Muscle of arm (tissue), 12 donors: ENCODE data around the gene ARPP19. TPM values are rescaled to one million over a fixed set of nuclear protein-coding genes. Genes with fewer than 3 reads are reported as not detected.
"Not testable (repeated sequence)": the region's sequence is repeated elsewhere in the genome, so short reads cannot be mapped to it uniquely, and the experiment has no call there.

Source experiments
- DNase-seq: peaks from one replicate; pipeline ENCODE4 v3.0.0-alpha.2; 2013
- polyA plus RNA-seq, 12 donors: library from polyadenylated mRNA; unstranded; fragments of 120-200 nt; gene quantifications; one replicate each; pipeline ENCODE4 v1.2.1, GENCODE V29; 2013; ENCODE audit not compliant: insufficient read length in 12 of 12

ARPP19 gene
- polyA plus RNA-seq, 12 donors: 68.4 to 90.4 (median 80.1) TPM; not detected in 1

GRCh38 chr15:52518487-52519371 lies 50.1 kb downstream of the ARPP19 start:
- DNase-seq: no peak

- DNase-seq: no peak
Observed at GRCh38 chr15:52517014-52517413, 51.8 kb downstream of the ARPP19 start.

- DNase-seq: no peak
Observed at GRCh38 chr15:52515343-52515742, 53.5 kb downstream of the ARPP19 start.

GRCh38 chr15:52514482-52514881 lies 54.3 kb downstream of the ARPP19 start:
- no peak for DNase-seq

GRCh38 chr15:52512869-52513268 lies 56.0 kb downstream of the ARPP19 start:
- DNase-seq: not testable (repeated sequence)

GRCh38 chr15:52511084-52511483 lies 57.7 kb downstream of the ARPP19 start:
- no peak for DNase-seq

GRCh38 chr15:52509500-52510245 lies 59.2 kb downstream of the ARPP19 start:
- DNase-seq: no peak

- no peak for DNase-seq
Observed at GRCh38 chr15:52506549-52506948, 62.3 kb downstream of the ARPP19 start.

- no peak for DNase-seq
Observed at GRCh38 chr15:52505151-52505550, 63.7 kb downstream of the ARPP19 start.

GRCh38 chr15:52503788-52504496 lies 64.9 kb downstream of the ARPP19 start:
- no peak for DNase-seq

- DNase-seq: no peak
Observed at GRCh38 chr15:52502608-52503007, 66.2 kb downstream of the ARPP19 start.

- DNase-seq: no peak
Observed at GRCh38 chr15:52499506-52499905, 69.3 kb downstream of the ARPP19 start.

GRCh38 chr15:52498706-52499105 lies 70.1 kb downstream of the ARPP19 start:
- DNase-seq: no peak

Other genes starting within 250 kb of the ARPP19 start
- gene MYO5A, start 40.1 kb downstream of the ARPP19 start, polyA plus RNA-seq: 10 to 100 TPM in 3 of 12 donors, 1 to 10 TPM in 8, not detected in 1; 4.5 to 21.8 (median 7.3) TPM
- gene ATOSA, start 110.4 kb upstream of the ARPP19 start, polyA plus RNA-seq: 10 to 100 TPM in 11 of 12 donors, not detected in 1; 16.5 to 34.6 (median 21.6) TPM
- under 1 TPM in 2 of 12 donors, not detected in 10; 0.17 to 0.40 TPM for gene ONECUT1, start 221.3 kb upstream of the ARPP19 start, polyA plus RNA-seq